Panc1 (cell line): ENCODE data around the gene ZFHX3.

Experiments used
- CTCF ChIP-seq: fragments of 450-650 bp; IDR thresholded peaks from 2 replicates; pipeline ENCODE4 v1.5.1; 2017; ENCODE audit warnings: mild to moderate bottlenecking
- POLR2AphosphoS5 ChIP-seq: IDR thresholded peaks from 2 replicates; pipeline ENCODE4 v1.6.1; 2012; ENCODE audit warnings: mild to moderate bottlenecking, low read depth, low read length, moderate library complexity
- SIN3A ChIP-seq: IDR thresholded peaks from 2 replicates; pipeline ENCODE4 v1.6.1; 2012; ENCODE audit warnings: low read depth, mild to moderate bottlenecking, low read length, moderate library complexity, borderline replicate concordance; ENCODE audit not compliant: insufficient read depth
- TCF7L2 ChIP-seq: IDR thresholded peaks from 2 replicates; pipeline ENCODE4 v1.6.1; 2011; ENCODE audit warnings: mild to moderate bottlenecking, low read depth, low read length, inconsistent platforms

- no peak for TF ChIP-seq CTCF
- TF ChIP-seq TCF7L2 = no peak
- TF ChIP-seq POLR2AphosphoS5 = no peak
- no peak for TF ChIP-seq SIN3A
Observed at GRCh38 chr16:72967941-72968340, 80.0 kb downstream of the ZFHX3 start.
